GM12891 (cell line): ENCODE results near the gene ARID1A. TPM values are rescaled to one million over a fixed set of nuclear protein-coding genes. Genes with fewer than 3 reads are reported as not detected.
A peak's percentile ranks its signal among the peaks of the same experiment; 100 is the strongest.
"Not testable (repeated sequence)": the region's sequence is repeated elsewhere in the genome, so short reads cannot be mapped to it uniquely, and the experiment has no call there.

Experiments
- DNase-seq: peaks from one replicate; pipeline ENCODE4 v3.0.0; 2011; ENCODE audit warnings: low spot score; ENCODE audit not compliant: insufficient read length
- FAIRE-seq: peaks from 2 replicates; lab custom pipeline; 2011; peaks lifted over from hg19 to GRCh38; lab: Jason Lieb, UNC
- PAX5 ChIP-seq: IDR thresholded peaks from 2 replicates; pipeline ENCODE4 v1.6.1; 2011; ENCODE audit warnings: low read length, moderate library complexity, mild to moderate bottlenecking; ENCODE audit not compliant: insufficient read depth, severe bottlenecking
- POLR2A ChIP-seq: IDR thresholded peaks from 2 replicates; pipeline ENCODE4 v1.6.1; 2011; ENCODE audit warnings: low read depth, low read length, control low read depth
- POLR2AphosphoS5 ChIP-seq: IDR thresholded peaks from 2 replicates; pipeline ENCODE4 v1.6.1; 2011; ENCODE audit warnings: low read depth, low read length, control low read depth
- POU2F2 ChIP-seq: IDR thresholded peaks from 2 replicates; pipeline ENCODE4 v1.6.1; 2011; ENCODE audit warnings: low read depth, mild to moderate bottlenecking, control low read depth, low read length, moderate library complexity
- SPI1 ChIP-seq: IDR thresholded peaks from 2 replicates; pipeline ENCODE4 v1.6.1; 2011; ENCODE audit warnings: low read depth, low read length, control low read depth
- TAF1 ChIP-seq: IDR thresholded peaks from 2 replicates; pipeline ENCODE4 v1.6.1; 2011; ENCODE audit warnings: low read depth, low read length, control low read depth
- polyA plus RNA-seq: library from polyadenylated mRNA; unstranded; fragments of >200 nt; gene quantifications from one replicate; pipeline ENCODE4 v1.2.1, GENCODE V29; 2012; ENCODE audit warnings: low read depth, missing spikeins, inconsistent platforms; ENCODE audit not compliant: missing spikeins

The ARID1A gene
- 35.0 TPM for polyA plus RNA-seq

DNA sequence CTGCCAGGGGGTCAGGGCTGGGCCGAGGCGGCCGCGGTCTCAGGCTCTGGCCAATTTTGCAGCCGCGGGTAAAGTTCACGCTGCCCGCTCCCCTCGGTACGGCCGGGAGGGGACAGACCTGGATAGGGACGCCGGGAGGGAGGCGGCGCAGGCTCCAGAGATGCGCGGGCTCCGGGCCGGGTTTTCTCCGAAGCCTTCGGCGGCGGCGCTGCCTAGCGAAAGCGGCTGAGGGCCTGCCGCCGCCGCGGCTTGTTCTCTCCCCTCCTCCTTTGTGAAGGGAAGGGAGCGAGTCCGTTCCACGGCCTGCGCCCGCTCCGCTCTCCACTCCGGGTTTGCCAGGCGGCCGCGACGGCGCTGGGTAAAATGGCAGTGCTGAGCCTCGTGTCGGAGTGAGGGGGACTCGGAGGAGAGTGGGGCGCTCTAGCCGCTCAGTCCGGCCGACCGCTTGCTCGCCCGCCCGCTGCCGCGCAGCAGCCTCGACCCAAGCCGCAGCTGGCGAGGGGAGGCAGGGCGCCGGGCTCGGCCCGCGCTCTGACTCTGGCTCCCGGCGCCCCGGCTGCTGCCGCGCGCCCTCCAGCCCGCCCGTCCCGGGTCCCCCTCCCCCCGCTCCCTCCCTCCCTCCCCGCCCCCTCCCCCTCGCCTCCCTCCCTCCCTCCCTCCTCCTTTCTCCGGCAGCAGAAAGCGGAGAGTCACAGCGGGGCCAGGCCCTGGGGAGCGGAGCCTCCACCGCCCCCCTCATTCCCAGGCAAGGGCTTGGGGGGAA is at the start of gene ARID1A:
TSS of gene ARID1A (plus strand) at position 660 of the 763 bp plus-strand sequence. CDS start 389 bp downstream, outside the sequence.
- peak; percentile 98 for FAIRE-seq
- DNase-seq, result peak; percentile 68

DNA sequence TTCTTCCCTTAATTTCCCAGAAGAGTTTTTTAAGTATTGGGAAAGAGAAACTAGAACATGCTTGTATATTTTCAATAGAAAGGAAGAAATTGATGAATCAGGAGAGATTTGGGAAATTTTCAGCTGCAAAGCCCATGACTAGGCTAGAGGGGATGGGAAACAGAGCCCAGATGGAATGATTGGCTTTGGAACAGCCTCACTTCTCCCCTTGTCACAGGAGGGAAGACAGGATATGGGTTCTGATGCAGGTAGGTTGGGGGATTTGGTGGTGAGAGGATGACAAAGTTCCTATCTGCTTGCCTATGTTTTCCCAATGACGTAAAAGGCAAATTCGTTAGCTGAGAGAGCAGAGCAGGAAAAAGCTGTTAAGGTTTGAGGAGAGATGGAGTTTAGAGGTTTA is 31.0 kb upstream of the ARID1A start:
- FAIRE-seq (no peak), DNase-seq (no peak)
- TF ChIP-seq SPI1, result no peak
- TF ChIP-seq PAX5, result no peak
- TF ChIP-seq POLR2AphosphoS5, result no peak
- no peak for TF ChIP-seq POLR2A
- no peak for TF ChIP-seq TAF1
- TF ChIP-seq POU2F2, result no peak

More for the DNA sequence above, at the start of gene ARID1A:
- TF ChIP-seq POLR2A (peak; percentile 85), PAX5 (peak; percentile 78), POU2F2 (peak; percentile 83), POLR2AphosphoS5 (peak; percentile 94), TAF1 (peak; percentile 100), SPI1 (no peak)

GRCh38 chr1:26666855-26667254 is 29.0 kb upstream of the ARID1A start:
- no peak for DNase-seq
- TF ChIP-seq PAX5 (no peak), POU2F2 (no peak)
- FAIRE-seq, result no peak

DNA sequence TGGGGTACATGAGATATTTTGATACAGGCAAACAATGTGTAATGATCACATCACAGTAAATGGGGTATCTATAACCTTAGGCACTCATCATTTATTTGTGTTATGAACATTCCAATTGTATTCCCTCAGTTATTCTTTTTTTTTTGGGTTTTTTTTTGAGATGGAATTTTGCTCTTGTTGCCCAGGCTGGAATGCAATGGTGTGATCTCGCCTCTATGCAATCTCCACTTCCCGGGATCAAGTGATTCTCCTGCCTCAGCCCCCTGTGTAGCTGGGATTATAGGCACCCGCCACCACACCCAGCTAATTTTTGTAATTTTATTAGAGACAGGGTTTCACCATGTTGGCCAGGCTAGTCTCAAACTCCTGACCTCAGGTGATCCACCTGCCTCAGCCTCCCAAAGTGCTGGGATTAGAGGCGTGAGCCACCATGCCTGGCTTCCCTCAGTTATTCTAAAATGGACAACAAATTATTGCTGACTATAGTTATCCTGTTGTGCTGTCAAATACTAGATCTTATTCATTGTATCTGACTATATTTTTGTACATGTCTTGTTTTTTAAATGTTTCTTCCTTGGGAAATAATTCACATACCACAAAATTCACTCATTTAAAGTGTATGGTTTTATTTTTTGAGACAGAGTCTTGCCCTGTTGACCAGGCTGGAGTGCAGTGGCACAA is 27.6 kb upstream of the ARID1A start:
- DNase-seq, FAIRE-seq: not testable (repeated sequence)

- FAIRE-seq, result peak; percentile 98
- DNase-seq, result no peak
- no peak for TF ChIP-seq POU2F2
- no peak for TF ChIP-seq TAF1
- 0 out of 2 replicates have a peak, but pooled peaks have one; percentile 11 for TF ChIP-seq SPI1
- TF ChIP-seq POLR2A, result no peak
- TF ChIP-seq PAX5, result no peak
- TF ChIP-seq POLR2AphosphoS5, result no peak
Observed at GRCh38 chr1:26677306-26678115, 18.3 kb upstream of the ARID1A start.

GRCh38 chr1:26684763-26685508 is 10.9 kb upstream of the ARID1A start:
- FAIRE-seq (no peak), DNase-seq (no peak)
- TF ChIP-seq TAF1, result no peak
- peak; percentile 83 for TF ChIP-seq SPI1
- no peak for TF ChIP-seq POU2F2
- no peak for TF ChIP-seq PAX5
- TF ChIP-seq POLR2A, result no peak

DNA sequence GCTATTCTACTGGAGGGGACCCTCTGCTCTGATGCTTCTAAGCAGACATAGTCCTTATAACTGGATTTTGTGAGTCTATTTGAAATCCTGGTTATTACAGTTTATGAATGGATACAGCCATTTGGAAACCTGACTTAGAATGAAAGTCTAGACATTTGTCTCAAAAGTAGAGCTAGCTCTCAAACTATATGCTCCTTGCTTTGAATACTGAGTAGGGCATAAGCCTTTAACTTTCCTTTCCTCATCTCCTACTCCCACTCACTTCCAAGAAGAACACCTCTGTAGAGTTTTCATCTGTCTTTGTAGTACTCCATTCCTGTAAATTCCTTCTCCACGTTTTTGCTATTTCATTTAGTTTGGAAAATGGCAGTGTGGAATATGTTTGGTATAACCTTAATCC is 9.0 kb upstream of the ARID1A start:
- no peak for TF ChIP-seq TAF1
- no peak for TF ChIP-seq POLR2AphosphoS5
- TF ChIP-seq POLR2A, result no peak
- TF ChIP-seq POU2F2, result no peak
- TF ChIP-seq SPI1, result no peak
- no peak for TF ChIP-seq PAX5
- FAIRE-seq (no peak), DNase-seq (no peak)

DNA sequence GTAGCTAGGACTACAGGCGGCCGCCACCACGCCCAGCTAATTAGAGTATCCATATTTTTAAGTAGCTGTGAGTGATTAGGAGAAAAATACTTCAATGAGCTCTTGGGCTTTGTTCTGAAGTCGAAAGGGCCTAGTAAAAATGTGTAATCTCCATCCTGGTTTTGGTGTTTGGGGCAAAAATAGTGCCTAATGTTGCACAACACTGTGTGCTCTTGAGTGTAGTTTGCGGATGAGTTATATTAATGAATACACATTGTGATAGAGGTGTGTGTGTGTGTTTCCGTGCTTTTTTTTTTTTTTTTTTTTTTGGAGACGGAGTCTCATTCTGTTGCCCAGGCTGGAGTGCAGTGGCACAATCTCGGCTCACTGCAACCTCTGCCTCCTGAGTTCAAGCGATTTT is 6.3 kb upstream of the ARID1A start:
- DNase-seq (no peak), FAIRE-seq (no peak)
- TF ChIP-seq POLR2A (no peak), PAX5 (no peak), POLR2AphosphoS5 (no peak), SPI1 (no peak), TAF1 (no peak), POU2F2 (no peak)
